H54 (cell line): Measurements from ENCODE around the gene CCDC92B.
A peak's percentile ranks its signal among the peaks of the same experiment; 100 is the strongest.
"Not testable (repeated sequence)": the region's sequence is repeated elsewhere in the genome, so short reads cannot be mapped to it uniquely, and the experiment has no call there.

ENCODE experiments used
- DNase-seq: peaks from one replicate; pipeline ENCODE4 v3.0.0; 2011; ENCODE audit warnings: low spot score, mixed read lengths; ENCODE audit not compliant: insufficient read length
- FAIRE-seq: peaks from 3 replicates; lab custom pipeline; 2011; peaks lifted over from hg19 to GRCh38; lab: Jason Lieb, UNC
- POLR2A ChIP-seq: IDR thresholded peaks from 2 replicates; pipeline ENCODE4 v1.6.1; 2011; ENCODE audit warnings: low read depth, mild to moderate bottlenecking, low read length

Gene CCDC92B

DNA sequence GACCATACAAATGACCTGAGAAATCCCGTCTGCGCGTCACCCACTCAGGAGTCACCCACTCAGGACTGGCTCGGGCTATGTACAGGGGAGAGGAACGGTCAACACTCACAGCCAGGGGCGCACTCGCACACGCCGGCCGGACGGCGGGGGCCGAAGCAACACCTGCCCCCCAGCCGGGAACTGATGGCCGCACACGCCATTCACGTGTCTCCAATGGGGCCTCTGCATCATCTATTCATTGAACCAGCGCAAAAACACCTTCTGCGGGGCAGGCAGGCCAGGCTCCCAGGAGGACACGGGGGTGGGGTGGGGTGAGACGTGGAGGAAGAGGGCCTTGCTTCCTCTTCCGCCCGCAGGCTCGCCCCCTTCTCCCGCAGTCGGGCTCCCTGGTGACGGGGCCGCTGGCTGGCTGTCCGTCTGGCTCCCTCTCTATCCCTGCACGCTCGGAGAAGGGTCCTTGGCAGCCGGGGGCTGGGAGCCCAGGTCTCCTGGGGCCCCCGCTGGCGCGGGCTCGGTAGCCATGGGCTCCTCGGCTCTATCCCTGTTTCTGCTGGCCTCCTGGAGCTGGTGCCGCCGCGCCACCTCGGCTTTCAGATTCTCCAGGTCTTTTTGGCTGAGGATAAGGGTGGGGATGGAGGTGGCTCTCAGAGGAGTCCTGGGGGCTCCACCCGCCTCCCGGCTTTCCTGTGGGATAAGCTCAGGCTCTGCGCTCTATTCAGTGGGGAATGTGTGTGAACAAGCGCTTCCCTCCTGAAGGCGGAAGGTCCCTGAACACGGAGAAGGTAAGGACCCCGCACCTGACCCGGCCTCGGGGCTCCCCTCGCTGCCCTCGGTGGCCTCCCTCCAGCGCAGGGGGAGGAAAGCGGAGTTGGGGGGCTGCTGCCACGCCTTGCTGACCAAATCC is 59.0 kb downstream of the CCDC92B start:
- no peak for DNase-seq
- FAIRE-seq = no peak
- TF ChIP-seq POLR2A = no peak

DNA sequence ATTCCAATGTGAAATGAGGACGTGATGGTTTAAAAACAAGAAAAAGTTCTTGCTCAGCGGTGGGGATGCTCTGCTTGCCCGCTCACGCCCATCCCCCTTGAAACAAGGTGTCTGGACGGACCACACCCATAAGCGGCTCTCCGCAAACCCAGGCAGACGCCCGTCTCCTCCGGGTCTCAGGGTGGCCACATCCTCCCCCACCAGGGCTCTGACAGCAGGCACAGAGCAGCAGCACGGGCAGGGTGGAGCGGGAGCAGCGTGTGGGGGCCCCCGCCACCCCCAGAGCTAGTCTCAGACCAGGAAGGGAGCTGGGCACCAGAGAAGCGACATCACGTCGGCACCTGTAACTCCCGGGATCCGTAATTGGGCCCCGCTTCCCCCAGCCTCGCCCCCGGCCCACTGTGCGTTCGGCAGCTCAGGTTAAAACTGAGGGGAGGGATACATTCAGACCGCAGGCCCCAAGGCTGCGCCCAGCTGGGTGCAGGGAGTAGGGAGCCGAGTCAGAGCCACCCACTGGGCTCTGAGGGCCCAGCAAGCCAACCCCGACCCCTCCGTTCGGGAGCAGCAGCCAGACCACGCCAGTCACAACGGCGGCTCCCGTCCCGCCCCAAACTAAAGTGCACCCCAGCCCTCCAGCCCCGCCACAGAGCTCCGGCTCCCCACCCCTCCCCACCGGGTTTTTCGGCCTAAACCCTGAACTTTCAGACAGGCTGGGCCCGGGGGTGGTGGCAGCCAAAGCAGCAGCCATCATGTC is 59.9 kb downstream of the CCDC92B start:
- FAIRE-seq (no peak), DNase-seq (no peak)
- TF ChIP-seq POLR2A = no peak

DNA sequence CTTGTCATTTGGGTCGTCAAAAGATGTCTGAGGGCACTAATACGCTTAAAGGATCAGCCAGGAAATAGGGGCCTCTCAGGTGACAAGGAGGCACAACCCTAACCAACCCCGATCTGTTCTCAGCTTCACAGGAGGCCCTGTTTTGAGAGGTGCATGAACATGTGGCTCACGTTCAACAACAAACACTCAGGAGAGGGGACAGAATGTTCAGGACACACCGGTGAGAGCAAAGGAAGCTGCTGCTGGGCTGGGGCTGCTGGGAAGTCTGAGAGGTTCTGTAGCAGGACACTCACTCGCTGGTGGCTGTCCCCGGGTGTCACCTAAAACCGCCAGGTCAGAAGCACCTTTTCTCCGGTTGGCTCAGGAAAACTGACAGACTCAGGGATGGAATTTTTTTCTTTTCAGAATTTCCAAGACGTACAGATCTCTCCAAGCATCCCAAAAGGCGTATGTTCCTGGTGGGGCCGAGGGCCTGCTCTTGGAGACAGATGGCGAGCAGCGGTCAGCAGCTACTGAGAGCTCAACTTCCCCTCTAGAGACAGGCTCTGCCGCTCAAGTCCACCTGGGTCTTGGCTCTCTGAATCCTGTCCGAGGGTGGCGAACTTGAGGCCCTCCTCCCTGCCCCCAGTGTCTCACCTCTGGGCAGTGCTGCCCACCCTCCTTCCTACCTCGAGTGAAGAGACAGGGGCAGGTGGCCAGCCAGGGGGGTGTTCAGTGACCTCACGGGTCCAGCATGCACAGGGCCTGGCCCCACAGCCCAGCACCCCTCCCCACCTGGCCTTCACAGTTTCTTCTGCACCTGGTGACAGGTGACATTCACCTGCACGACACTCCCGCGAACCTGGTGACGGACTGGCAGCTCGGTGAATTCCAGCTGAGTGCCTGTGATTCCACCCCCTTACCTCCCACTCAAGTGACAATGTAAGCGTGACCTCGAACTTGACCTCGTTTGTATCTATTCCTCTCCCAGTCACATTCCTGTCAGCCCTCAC is 60.8 kb downstream of the CCDC92B start:
- peak; percentile 12 for DNase-seq
- FAIRE-seq = no peak

DNA sequence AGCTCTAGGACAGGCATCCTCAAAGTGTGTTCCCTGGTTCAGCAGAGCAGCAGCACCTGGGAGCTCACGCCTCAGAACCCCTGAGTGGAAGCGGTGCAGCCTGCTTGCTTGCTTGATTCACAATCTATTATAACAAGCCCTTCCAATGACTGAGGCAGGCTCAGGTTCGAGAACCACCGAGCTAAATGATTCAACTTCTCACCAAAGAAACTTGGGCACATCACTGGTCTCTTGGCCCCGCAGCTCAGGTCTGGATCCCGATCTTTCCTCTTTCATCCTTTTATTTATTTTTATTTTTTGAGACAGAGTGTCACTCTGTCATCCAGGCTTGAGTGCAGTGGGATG is 62.4 kb downstream of the CCDC92B start:
- DNase-seq (no peak), FAIRE-seq (no peak)
- no peak for TF ChIP-seq POLR2A

More for the DNA sequence above, 60.8 kb downstream of the CCDC92B start:
- no peak for TF ChIP-seq POLR2A

DNA sequence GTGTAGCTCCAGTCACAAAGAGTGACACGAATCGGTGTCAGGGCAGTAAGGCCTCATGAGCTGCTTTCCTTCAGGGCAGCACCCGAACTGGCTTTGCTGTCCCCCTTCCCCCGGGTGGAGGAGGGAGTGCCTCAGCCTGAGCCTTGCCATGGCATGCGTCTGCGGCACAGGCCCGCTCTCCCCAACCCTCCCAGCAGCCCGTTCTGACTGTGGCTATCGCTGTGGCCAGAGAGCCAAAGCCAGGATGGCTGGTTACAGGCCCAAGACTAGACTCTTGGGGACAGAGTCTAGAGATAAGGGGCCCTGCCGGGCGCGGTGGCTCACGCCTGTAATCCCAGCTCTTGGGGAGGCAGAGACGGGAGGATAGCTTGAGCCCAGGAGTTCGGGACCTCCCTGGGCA is 63.8 kb downstream of the CCDC92B start:
- no peak for TF ChIP-seq POLR2A
- FAIRE-seq (no peak), DNase-seq (no peak)

DNA sequence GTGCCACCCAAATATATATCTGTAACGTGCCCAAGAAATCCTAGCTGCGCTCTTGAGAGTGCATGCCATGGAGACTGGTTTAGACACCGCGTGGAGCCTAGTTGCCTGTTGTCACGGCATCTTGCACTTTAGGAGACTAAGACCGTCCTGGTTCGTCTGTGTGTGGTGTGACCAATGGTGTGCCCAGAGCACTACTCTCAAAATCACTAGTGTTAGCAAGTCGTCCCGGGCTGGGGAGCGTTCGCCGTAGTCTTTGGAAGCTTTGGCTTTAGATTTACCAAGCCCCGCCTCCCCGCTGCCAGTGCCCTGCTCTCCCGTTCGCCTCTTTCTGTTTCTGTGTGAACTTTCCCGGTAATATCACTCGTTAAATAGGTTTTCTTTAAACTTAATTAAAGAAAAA is 64.9 kb downstream of the CCDC92B start:
- DNase-seq (no peak), FAIRE-seq (no peak)
- no peak for TF ChIP-seq POLR2A

DNA sequence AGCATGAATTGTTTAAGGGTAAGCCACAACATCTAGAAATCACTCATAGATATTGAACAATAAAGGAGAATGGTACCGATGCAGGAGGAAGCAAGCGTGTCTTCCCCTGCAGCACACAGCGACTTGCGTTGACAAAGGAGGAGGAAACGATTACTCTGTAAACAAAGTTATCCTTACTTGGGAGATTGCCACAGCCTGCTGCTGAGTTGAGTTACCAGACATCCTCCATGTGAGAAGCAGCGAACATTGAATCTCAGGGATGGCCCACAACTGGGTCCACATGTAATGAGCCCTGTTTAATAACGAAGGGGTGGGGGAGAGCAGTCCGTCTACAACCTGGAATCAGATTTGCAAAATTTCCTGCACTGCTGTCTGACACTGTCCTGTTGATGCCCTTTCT is 65.5 kb downstream of the CCDC92B start:
- FAIRE-seq (no peak), DNase-seq (no peak)
- TF ChIP-seq POLR2A = no peak

DNA sequence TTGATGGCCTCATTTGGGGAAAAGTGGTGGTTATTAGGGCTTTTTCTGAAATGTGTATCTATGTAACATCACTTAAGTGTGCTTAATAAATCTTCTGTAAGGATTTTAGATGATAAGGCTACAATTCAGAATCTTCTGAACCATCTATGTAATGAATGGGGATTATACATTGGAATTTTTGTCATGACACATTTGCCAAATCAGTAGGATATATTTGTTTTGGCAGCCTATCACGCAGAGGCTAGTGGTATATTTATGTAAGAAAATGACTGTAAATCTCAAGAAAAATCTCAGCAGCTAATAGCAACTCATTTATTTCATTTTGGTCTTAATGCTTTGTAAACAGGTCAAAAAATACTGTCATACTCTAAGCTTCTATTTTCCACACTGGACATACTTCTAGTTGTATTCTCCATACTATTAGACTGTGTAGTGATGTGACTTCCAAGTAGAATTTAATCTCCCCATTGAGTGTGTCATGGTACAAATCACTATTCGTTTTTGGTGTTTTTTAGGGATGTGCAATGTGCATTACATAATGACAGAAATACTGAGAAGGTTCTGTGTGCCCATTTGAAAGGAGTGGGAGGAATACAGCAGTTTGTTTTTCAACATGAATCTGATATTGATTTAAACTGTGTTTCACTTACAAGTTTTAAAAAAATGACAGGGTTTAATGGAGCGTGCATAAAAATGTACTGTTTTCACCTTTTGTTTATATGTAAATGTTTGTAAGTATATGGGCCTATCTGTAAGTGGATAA is 67.1 kb downstream of the CCDC92B start:
- FAIRE-seq (no peak), DNase-seq (no peak)
- TF ChIP-seq POLR2A = no peak

DNA sequence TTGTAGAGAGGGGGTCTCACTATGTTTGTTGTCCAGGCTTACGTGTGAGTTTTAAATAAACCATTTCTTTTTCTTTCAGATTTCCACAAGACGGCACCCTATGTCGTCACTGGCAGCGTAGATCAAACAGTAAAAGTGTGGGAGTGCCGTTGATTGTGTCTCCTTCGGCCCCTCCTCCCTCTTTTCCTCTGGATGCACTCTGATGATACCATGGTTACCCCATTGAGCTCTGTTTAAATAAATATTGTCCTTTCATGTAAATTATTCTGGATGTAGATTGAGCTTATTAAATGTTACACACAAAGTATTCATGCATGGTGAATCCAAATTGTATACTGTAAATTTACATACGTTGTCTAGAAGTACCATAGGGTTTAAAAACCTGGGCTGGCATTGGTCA is 67.8 kb downstream of the CCDC92B start:
- DNase-seq (no peak), FAIRE-seq (no peak)

DNA sequence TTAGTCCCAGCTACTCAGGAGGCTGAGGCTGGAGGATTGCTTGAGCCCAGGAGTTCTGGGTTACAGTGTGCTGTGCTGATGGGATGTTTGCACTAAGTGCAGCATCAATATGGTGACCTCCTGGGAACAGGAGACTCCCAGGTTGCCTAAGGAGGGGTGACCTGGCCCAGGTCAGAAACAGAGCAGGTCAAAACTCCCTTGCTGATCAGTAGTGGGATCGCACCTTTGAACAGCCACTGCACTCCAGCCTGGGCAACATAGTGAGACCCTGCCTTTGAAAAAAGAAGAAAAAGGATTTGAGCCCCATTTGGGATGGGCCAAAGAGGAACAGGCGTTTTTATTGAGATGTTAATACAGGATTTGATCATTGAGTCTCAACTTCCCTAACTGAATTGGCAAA is 68.5 kb downstream of the CCDC92B start:
- no peak for FAIRE-seq
- no peak for TF ChIP-seq POLR2A

More for the DNA sequence above, 67.8 kb downstream of the CCDC92B start:
- TF ChIP-seq POLR2A = no peak

DNA sequence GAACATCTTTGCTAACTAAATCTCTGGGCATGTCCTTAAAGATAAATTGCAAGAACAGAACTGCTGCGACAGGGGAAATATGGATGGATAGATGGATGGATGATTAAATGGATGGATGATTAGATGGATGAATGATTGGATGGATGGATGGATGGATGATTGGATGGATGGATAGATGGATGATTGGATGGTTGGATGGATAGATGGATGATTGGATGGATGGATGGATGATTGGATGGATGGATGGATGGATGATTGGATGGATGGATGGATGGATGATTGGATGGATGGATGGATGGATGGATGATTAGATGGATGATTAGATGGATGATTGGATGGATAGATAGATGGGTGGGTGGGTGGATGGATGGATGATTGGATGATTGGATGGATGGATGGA is 70.2 kb downstream of the CCDC92B start:
- DNase-seq, FAIRE-seq: not testable (repeated sequence)

More for the DNA sequence above, 68.5 kb downstream of the CCDC92B start:
- no peak for DNase-seq
